CD4-positive, alpha-beta T cell (primary cell): ENCODE measurements around the gene TSPAN9. TPM values are rescaled to one million over a fixed set of nuclear protein-coding genes. Genes with fewer than 3 reads are reported as not detected.

ENCODE experiments used
- ATAC-seq: fragments of 200-7000 bp; cut with Tn5 transposase; one replicate; pipeline ENCODE4 v1.10.0; 2022; ENCODE audit warnings: mild to moderate bottlenecking; ENCODE audit not compliant: poor library complexity
- CTCF ChIA-PET: fragments of 350-600 bp; sonication (Branson Sonifier 250); formaldehyde crosslinking; loops from one replicate; lab custom pipeline; 2021; ENCODE audit warnings: antibody characterized with exemption, inconsistent platforms; lab: Charles Lee
- POLR2A ChIA-PET: fragments of 350-600 bp; sonication (Branson Sonifier 250); formaldehyde crosslinking; loops from one replicate; lab custom pipeline; 2021; ENCODE audit warnings: antibody characterized with exemption, inconsistent platforms; lab: Charles Lee
- DNase-seq, 14 experiments: peaks; one replicate each; pipeline ENCODE4 v3.0.0-alpha.2; 2013 to 2020; ENCODE audit warnings: mixed read lengths in 2 of 14
- H3K27ac ChIP-seq, 2 donors: one replicate each; pipeline versions ENCODE4 v1.5.1 to v1.7.0; 2013; ENCODE audit warnings: low read length in 2 of 2, low read depth in 1 of 2, mild to moderate bottlenecking in 1 of 2
- H3K27me3 ChIP-seq, 2 experiments: 1 replicate in 1 of 2; 2 replicates in 1 of 2; pipeline versions ENCODE4 v1.6.1 to v1.7.0; 2013; ENCODE audit warnings: low read length in 2 of 2, control low read depth in 1 of 2, mild to moderate bottlenecking in 1 of 2, moderate library complexity in 1 of 2; ENCODE audit not compliant: insufficient read depth in 2 of 2, control insufficient read depth in 1 of 2
- H3K36me3 ChIP-seq: one replicate; pipeline ENCODE4 v1.6.1; 2013; ENCODE audit warnings: low read length, control low read depth; ENCODE audit not compliant: insufficient read depth
- H3K4me1 ChIP-seq: one replicate; pipeline ENCODE4 v1.6.1; 2013; ENCODE audit warnings: low read length, control low read depth; ENCODE audit not compliant: insufficient read depth
- H3K4me3 ChIP-seq: one replicate; pipeline ENCODE4 v1.5.1; 2013; ENCODE audit warnings: mild to moderate bottlenecking, low read length, moderate library complexity
- H3K9me3 ChIP-seq, 2 experiments: 1 replicate in 1 of 2; 2 replicates in 1 of 2; pipeline versions ENCODE4 v1.6.1 to v1.7.0; 2013; ENCODE audit warnings: low read length in 2 of 2, mild to moderate bottlenecking in 2 of 2, control low read depth in 1 of 2, moderate library complexity in 1 of 2; ENCODE audit not compliant: control insufficient read depth in 1 of 2, insufficient read depth in 1 of 2
- H3K27ac Mint-ChIP-seq: one replicate; pipeline ENCODE4 v1.8.0; 2020; ENCODE audit warnings: mixed read lengths
- H3K27me3 Mint-ChIP-seq: one replicate; pipeline ENCODE4 v1.8.0; 2021; ENCODE audit warnings: mixed read lengths
- H3K36me3 Mint-ChIP-seq: one replicate; pipeline ENCODE4 v1.8.0; 2021; ENCODE audit warnings: low read depth, mixed read lengths
- H3K4me1 Mint-ChIP-seq: one replicate; pipeline ENCODE4 v1.8.0; 2021; ENCODE audit warnings: low read depth, mixed read lengths
- H3K4me3 Mint-ChIP-seq: one replicate; pipeline ENCODE4 v1.8.0; 2020; ENCODE audit warnings: mild to moderate bottlenecking, mixed read lengths
- H3K9me3 Mint-ChIP-seq: one replicate; pipeline ENCODE4 v1.8.0; 2020; ENCODE audit warnings: mixed read lengths
- intact Hi-C, 2 experiments: fragments of 100-400 bp; cut with DNase I in 1 of 2; cut with micrococcal nuclease in 1 of 2; formaldehyde crosslinking; loops; one replicate each; pipeline versions ENCODE4 v1.15.1 to v1.9.0; 2023 to 2025; cut with DNase I, micrococcal nuclease
- total RNA-seq, 174 experiments: library from RNA in 2 of 174; stranded (reverse) in 2 of 174; gene quantifications; one replicate each; pipeline ENCODE4 v1.2.3 and lab custom pipeline; 2021 to 2026
- TF ChIP-seq, protein P1 (sequence below): fragments of 200-600 bp; IDR thresholded peaks from one replicate; pipeline ENCODE4 v1.8.0; 2022; ENCODE audit warnings: antibody characterized with exemption, mild to moderate bottlenecking

The TSPAN9 gene
- total RNA-seq, 2 experiments from 2014 or later: 0.82 to 1.3 TPM

DNA sequence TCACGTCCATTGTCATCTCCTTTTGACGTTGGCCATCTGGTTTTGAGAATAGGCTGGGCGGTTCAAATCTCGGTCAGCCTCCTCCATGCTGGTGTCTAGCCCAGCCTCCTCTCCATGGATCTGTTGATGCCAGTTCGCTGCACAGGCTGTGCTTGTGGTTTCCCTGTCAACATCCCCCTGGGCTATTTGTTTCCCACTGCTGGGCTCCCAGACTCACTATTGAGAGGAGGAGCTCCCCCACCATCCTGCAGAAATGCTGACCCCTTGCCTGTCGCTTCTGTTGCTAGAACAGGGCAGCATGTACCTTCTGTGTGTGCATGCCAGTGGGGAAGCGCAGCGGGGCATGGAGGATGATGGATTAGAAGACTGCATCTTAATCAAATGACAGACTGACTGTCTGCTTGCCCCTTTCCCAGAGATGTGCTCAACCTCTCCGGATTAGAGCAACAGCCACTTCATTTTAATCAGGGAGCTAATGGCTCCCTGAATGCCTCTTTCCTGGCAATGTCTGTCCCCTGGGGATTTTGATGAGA, 170.5 kb downstream of the TSPAN9 start:
- Mint-ChIP-seq H3K36me3 (no peaks in the 10 kb centered on the region), H3K27me3 (no peaks in the 10 kb centered on the region), H3K9me3 (no peaks in the 10 kb centered on the region), H3K4me3 (no peak overlapping the region), H3K27ac (no peak overlapping the region), H3K4me1 (peaks cover 6% of the 10 kb centered on the region)
- no peak for ATAC-seq
- CTCF ChIA-PET: no interaction called here
- TF ChIP-seq, protein P1, sequence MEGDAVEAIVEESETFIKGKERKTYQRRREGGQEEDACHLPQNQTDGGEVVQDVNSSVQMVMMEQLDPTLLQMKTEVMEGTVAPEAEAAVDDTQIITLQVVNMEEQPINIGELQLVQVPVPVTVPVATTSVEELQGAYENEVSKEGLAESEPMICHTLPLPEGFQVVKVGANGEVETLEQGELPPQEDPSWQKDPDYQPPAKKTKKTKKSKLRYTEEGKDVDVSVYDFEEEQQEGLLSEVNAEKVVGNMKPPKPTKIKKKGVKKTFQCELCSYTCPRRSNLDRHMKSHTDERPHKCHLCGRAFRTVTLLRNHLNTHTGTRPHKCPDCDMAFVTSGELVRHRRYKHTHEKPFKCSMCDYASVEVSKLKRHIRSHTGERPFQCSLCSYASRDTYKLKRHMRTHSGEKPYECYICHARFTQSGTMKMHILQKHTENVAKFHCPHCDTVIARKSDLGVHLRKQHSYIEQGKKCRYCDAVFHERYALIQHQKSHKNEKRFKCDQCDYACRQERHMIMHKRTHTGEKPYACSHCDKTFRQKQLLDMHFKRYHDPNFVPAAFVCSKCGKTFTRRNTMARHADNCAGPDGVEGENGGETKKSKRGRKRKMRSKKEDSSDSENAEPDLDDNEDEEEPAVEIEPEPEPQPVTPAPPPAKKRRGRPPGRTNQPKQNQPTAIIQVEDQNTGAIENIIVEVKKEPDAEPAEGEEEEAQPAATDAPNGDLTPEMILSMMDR: no peak
- DNase-seq: no peak
- no peaks in the 10 kb centered on the region for H3K36me3 ChIP-seq
- POLR2A ChIA-PET: no interaction called here
- H3K27me3 ChIP-seq: no peaks in the 10 kb centered on the region
- H3K4me3 ChIP-seq: no peak overlapping the region
- intact Hi-C loops: no loop called here
- no peak overlapping the region for H3K27ac ChIP-seq
- peaks cover 8% of the 10 kb centered on the region for H3K4me1 ChIP-seq
- peaks cover 0 to 5% of the 10 kb centered on the region in 2 experiments for H3K9me3 ChIP-seq

DNA sequence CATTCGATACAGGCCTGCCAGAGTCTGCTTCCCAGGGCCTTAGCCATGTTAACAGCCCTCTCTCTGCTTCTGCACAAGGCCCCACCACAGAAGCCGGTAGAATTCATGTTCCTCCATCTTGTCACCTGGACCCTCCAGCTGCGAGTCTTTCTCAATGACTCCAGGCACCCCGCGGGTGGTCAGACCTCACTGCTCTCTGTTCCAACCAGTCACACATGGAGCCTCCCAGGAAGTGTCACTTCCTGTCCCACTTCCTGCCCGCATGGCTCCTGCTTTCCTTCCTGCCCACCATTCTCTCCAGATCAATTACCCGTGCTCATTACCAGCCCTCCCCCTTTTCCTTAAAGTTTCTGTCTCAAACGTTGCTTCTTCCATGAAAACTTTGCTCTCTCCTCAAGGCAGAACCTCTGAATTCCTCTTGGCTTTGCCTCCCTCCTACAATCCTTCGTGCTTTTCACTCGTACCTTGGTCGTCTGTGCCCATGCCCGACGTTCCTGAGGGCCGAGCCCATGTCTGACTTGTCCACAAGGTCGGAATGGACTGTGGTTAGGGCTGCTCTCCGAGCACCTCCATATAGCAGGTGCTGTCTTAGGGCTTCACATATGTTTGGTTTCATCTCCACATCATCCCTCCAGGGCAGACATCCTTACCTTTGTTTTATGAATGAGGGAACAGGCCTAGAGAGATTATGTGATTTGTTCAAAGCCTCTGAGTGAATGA, 172.1 kb downstream of the TSPAN9 start:
- Mint-ChIP-seq H3K36me3 (no peaks in the 10 kb centered on the region), H3K9me3 (no peaks in the 10 kb centered on the region), H3K27me3 (no peaks in the 10 kb centered on the region), H3K4me1 (peaks cover 6% of the 10 kb centered on the region), H3K4me3 (no peak overlapping the region), H3K27ac (no peak overlapping the region)
- no peak for ATAC-seq
- Histone ChIP-seq H3K4me3 (no peak overlapping the region), H3K36me3 (no peaks in the 10 kb centered on the region), H3K27ac (no peak overlapping the region), H3K27me3 (no peaks in the 10 kb centered on the region), H3K9me3 (peaks cover 0 to 5% of the 10 kb centered on the region in 2 experiments), H3K4me1 (peaks cover 8% of the 10 kb centered on the region)
- TF ChIP-seq, protein P1: no peak
- intact Hi-C loops: no loop called here
- no peak for DNase-seq
- ChIA-PET POLR2A (no interaction called here), CTCF (no interaction called here)

DNA sequence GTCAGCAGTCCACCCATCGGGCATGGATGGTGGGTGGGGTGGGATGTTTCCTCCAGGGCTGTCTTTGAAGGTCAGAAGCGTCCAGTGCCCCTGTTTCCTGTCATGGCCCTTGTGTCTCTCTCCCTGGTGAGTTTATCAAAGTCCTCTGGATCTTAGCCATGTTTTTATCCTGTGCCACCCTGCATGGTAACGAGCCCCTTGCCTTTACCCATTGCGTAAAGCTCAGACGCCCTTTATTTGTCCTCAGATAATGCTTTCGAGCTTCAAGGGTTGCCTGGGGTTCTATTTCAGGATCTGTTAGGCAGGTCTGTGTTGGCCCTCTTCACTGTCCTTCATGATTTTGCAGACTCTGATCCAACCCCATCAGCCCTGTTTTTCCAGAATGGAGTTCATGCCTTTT, 172.9 kb downstream of the TSPAN9 start:
- Histone ChIP-seq H3K36me3 (no peaks in the 10 kb centered on the region), H3K4me3 (no peak overlapping the region), H3K9me3 (peaks cover 0 to 5% of the 10 kb centered on the region in 2 experiments), H3K27me3 (no peaks in the 10 kb centered on the region), H3K27ac (no peak overlapping the region), H3K4me1 (peaks cover 8% of the 10 kb centered on the region)
- ChIA-PET CTCF (no interaction called here), POLR2A (no interaction called here)
- ATAC-seq: no peak
- DNase-seq: no peak
- Mint-ChIP-seq H3K9me3 (no peaks in the 10 kb centered on the region), H3K27ac (no peak overlapping the region), H3K36me3 (no peaks in the 10 kb centered on the region), H3K27me3 (no peaks in the 10 kb centered on the region), H3K4me1 (peaks cover 6% of the 10 kb centered on the region), H3K4me3 (no peak overlapping the region)
- intact Hi-C loops: no loop called here
- TF ChIP-seq, protein P1: no peak
